Umbilical cord (tissue), 2 donors: ENCODE measurements around the gene MST1R. TPM values are rescaled to one million over a fixed set of nuclear protein-coding genes. Genes with fewer than 3 reads are reported as not detected.
"Not testable (repeated sequence)": the region's sequence is repeated elsewhere in the genome, so short reads cannot be mapped to it uniquely, and the experiment has no call there.

Experiments used
- DNase-seq: peaks from one replicate; pipeline ENCODE4 v3.0.0-alpha.2; 2015; ENCODE audit warnings: low spot score
- total RNA-seq: library from RNA; depleted of rRNA; stranded (reverse); fragments of >200 nt; gene quantifications from one replicate; pipeline ENCODE4 v1.2.3, GENCODE V29; 2014; ENCODE audit warnings: low replicate concordance; ENCODE audit not compliant: insufficient read depth

The MST1R gene
- total RNA-seq, 1 donor from 2014 or later: 14.4 TPM

- no peak for DNase-seq
Measured at GRCh38 chr3:49911611-49912010, 7.9 kb upstream of the MST1R start.

GRCh38 chr3:49911124-49911420, 7.4 kb upstream of the MST1R start:
- no peak for DNase-seq

- no peak for DNase-seq
Measured at GRCh38 chr3:49910409-49911123, 6.9 kb upstream of the MST1R start.

GRCh38 chr3:49908373-49909199, 4.9 kb upstream of the MST1R start:
- no peak for DNase-seq

- DNase-seq: peak; percentile 55
Measured at GRCh38 chr3:49906073-49906743, 2.5 kb upstream of the MST1R start.

GRCh38 chr3:49904448-49904847, 775 bp upstream of the MST1R start:
- DNase-seq: not testable (repeated sequence)

- DNase-seq: no peak
Measured at GRCh38 chr3:49902511-49903345, 945 bp downstream of the MST1R start.

DNA sequence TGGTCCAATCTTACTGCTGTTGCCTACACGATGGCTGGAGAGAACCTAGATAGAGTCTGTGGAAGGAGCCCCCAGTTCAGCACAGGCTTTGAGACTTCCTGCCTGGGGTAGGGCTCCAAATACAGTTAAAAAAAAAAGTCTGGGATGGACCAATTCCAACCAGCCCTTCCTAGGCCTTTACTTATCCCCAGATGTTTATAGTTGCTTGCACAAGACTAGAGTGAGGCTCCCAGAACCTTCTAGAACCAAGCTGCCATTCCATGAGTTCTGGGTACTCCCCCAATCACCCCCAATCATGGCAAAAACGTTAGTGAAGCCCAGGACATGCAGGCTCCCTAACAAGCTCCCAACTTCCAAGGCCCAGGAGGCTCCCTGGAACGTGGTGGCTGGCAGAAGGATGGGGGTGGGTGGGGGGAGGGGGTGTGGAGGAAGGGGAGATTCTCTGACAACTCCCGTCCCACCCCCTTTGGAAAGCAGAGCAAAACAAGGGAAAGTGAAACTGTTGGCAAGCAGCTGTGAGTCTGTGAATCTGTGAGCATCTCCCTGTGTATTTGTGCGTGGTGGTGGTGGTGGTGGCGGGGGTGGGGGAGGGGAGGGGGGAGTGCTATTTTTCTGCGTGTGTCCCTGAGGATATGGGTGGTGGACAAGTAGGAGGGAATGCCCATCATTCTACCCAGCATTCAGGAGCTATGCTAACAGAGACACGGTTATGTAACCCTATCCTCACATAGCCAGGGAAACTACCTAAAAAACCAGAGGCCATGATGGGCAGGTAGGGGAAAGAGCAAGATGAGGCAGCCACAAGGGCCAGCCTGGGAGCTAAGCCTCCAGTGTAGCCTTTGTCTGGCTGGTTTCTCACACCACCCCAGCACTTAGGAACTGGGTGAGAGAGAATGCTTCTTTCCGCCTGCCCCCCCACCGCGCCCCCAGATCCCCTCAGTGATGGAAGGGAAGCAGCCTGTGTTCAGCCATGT, 2.0 kb downstream of the MST1R start:
- DNase-seq: peak; percentile 11

DNA sequence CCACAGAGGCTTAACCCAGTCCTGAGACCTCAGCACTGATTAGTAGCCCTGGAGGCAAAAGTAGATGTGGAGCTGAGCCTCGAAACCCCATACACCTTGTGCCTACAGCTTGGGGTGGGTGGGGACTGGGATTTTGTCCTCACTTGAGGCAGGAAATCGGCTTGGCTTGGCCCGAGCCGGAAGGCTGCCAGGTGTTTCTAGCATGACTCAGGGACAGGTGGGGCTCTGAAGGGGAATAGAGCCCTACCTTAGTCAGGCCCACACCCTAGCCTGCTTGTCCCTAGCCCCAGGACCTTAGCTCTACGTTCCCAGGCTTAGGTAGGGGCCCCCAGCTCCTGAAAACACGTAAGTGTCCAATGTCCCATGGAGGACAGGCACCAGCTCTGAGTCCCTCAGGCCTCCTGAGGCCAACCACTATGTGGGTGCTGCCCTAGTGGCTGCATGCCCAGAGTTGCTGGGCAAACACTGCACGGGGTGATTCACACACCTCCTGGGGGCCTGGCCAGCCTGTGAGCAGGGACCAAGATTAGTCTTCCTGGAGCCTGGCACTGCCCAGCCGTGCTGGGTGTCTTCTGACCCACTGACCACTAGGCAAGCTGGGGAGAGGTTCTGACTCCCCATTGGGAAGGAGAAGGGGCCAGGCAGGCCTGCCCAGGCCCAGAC, 3.1 kb downstream of the MST1R start:
- DNase-seq: no peak

DNA sequence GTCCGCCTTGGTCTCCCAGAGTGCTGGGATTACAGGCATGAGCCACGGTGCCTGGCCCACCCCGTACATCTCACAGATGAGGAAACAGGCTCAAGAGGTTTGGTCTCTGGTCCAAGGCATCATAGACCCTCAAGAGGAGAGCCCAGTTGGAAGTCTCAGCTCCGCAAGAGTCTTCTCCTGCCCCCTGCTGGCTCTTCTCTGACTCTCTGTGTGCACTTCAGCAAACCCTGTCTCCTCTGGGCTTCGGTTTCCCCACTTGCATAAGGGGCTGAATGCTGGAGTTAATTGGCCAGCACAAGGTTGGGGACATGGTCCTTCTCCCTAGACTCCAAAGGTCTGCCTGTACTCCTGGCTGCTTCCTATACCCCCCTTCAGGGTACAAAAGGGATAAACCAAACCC, 3.9 kb downstream of the MST1R start:
- no peak for DNase-seq

DNA sequence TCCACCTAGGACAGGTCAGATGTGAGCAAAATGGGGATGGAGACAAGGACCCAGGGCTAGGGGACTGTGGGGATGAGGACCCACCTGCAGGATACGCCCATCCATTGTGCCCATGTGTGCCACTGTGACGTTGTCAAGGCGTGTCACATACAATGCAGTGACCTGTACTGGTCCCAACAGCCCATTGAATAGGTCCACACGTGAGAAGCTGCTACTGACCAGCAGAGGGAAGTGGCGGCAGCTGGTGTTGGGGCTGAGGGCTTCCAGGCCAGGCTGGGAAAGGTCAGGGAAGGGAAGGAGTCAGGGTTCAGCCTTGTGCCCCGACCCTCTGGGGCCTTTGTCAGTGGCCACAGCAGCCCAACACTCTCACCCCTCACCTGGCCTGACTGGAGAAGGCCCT, 4.7 kb downstream of the MST1R start:
- DNase-seq: no peak

GRCh38 chr3:49896345-49896744, 7.3 kb downstream of the MST1R start:
- DNase-seq: no peak

DNA sequence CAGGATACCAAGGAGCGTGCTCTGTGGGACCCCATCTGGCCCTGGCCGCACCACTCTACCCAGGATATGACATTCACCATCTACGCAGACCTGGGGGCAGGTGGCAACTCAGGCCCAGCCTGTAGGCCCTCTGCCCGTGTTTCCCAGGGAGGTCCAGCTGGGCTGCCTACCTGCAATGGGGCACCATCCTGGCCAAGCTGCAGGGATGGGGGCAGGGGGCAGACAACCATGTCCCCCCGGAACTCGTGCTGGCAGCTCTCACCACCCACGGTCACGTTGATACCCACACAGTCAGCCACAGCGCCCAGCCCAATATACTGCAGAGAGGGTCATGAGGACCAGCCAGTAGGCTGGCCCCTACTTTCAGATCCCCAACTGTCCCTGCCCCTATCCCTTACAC, 7.9 kb downstream of the MST1R start:
- no peak for DNase-seq

DNA sequence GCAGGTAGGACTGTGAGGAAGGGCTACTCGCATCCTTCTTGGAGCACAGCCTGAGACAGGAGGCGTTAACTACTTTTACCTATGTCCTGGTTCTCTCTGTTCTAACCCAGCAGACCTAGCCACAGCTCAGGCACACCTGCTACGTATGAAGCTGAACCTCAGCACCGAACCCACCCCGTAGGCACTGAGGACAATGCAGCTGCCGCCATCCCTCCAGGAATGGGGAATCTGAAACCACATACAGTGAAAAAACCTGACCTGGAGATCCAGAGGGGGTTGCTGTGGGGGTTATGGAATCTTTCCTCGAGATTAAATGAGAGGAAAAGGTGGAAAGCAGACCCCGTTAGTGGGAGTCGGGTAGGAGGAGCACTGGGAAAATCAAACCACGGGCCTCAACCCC, 14.4 kb downstream of the MST1R start:
- DNase-seq: no peak

- no peak for DNase-seq
Measured at GRCh38 chr3:49886922-49887265, 16.8 kb downstream of the MST1R start.

DNA sequence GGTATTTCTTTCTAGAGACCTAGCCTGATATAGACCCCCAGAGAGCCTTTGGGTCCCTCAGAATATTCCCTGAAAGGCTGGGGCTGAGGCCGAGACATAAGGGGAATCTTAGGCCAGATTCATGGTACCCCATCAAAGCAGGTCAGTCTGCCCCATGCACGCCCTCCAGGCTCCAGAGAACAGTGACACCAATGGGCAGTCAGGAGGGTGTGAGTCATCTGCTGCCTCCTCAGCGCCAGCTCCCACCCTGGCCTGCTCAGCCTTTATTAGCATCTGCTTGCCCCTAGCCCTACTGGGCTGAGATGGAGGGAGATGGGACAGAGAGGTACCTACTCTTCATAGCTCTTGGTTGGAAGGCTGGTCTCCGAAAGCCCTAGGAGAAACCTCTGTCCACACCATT, 19.7 kb downstream of the MST1R start:
- no peak for DNase-seq

- DNase-seq: no peak
Measured at GRCh38 chr3:49882166-49882565, 21.5 kb downstream of the MST1R start.

- no peak for DNase-seq
Measured at GRCh38 chr3:49880581-49881315, 22.9 kb downstream of the MST1R start.

DNA sequence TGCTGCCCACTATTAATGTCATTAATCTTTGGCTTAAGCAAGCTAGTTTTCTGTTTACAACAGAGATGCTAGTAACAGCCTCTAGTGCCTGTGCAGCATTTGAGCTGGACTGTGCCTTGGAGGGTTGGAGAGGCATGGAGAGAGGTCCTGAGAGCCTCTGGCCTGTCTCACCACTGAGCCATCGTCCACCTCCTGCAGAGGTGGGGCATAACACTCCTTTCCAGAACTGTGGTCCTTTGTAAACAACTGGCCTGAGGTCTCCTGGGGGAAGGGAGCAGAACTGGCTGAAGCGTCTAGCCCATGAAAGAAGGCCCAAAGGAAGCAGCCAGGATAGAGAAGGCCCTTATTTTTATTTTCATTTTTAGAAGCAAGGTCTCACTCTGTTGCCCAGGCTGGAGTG, 24.0 kb downstream of the MST1R start:
- DNase-seq: no peak

DNA sequence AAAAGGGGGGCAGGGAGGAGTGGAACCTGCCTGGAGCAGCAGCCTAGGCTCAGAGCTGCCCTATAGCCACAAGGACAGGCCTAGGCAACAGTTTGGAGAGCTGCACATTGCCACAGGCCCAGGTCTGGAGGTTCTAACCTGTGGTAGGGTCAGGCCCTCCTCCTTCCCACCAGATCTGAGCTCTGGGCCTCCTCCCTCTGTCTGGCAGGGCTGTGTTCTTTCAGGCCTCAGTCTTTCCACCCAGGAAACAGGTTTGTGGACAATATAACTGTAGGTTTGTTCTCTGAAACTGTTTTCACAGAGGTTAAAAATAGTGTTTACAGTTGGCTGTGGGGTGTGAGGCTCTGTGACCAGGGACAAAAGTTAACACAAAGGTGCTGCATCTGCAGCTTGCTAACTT, 25.0 kb downstream of the MST1R start:
- no peak for DNase-seq
